HepG2 (cell line): ENCODE measurements around the gene TMEM229B. TPM values are rescaled to one million over a fixed set of nuclear protein-coding genes. Genes with fewer than 3 reads are reported as not detected.

Source experiments
- ATAC-seq: fragments of 200-7000 bp; cut with Tn5 transposase; 3 replicates; pipeline ENCODE4 v1.9.1; 2020; ENCODE audit warnings: mild to moderate bottlenecking, moderate library complexity
- BruUV-seq: library from RNA; stranded (reverse); fragments of 400-500 nt; replicated peaks from 2 replicates; lab custom pipeline; 2021; lab: Mats Ljungman, UMichigan
- CTCF ChIA-PET: fragments of 300-600 bp; formaldehyde crosslinking; extraction: SDS; loops from one replicate; lab custom pipeline; 2021; ENCODE audit warnings: low total read pairs, inconsistent platforms, low intra/inter-chr PET ratio; lab: Yijun Ruan, JAX
- POLR2A ChIA-PET: fragments of 350-600 bp; sonication (Branson Sonifier 250); formaldehyde crosslinking; loops from one replicate; lab custom pipeline; 2020; ENCODE audit warnings: antibody characterized with exemption, inconsistent platforms; lab: Yijun Ruan, JAX
- DNase-seq: peaks from one replicate; pipeline ENCODE4 v3.0.0-alpha.2; 2015; ENCODE audit warnings: low spot score
- FAIRE-seq: peaks from 3 replicates; lab custom pipeline; 2011; peaks lifted over from hg19 to GRCh38; lab: Jason Lieb, UNC
- H2AFZ ChIP-seq: one replicate; pipeline ENCODE4 v1.6.1; 2011; ENCODE audit warnings: low read length, inconsistent platforms
- H3K27ac ChIP-seq: fragments of 300-600 bp; 3 replicates; pipeline ENCODE4 v1.8.0; 2011; ENCODE audit warnings: mixed run types, mild to moderate bottlenecking, mixed read lengths, low read length, inconsistent platforms; ENCODE audit not compliant: insufficient read depth; ENCODE audit errors: extremely low read length
- H3K27me3 ChIP-seq, 2 experiments: fragments of 200-600 bp in 1 of 2; 2 replicates in 1 of 2; 3 replicates in 1 of 2; pipeline versions ENCODE4 v1.6.0 to v1.8.0; 2011; ENCODE audit warnings: low read length in 2 of 2, mild to moderate bottlenecking in 2 of 2, moderate library complexity in 2 of 2, inconsistent platforms in 1 of 2; ENCODE audit not compliant: insufficient read depth in 2 of 2, control insufficient read depth in 1 of 2
- H3K36me3 ChIP-seq, 2 experiments: fragments of 200-600 bp in 1 of 2; replicated peaks in 1 of 2; 2 replicates in 1 of 2; 3 replicates in 1 of 2; pipeline versions ENCODE4 v1.5.1 to v1.8.0; 2011; ENCODE audit warnings: low read length in 2 of 2, inconsistent platforms in 1 of 2; ENCODE audit not compliant: insufficient read depth in 2 of 2, control insufficient read depth in 1 of 2
- H3K4me1 ChIP-seq: 2 replicates; pipeline ENCODE4 v1.5.1; 2012; ENCODE audit warnings: low read length, inconsistent platforms; ENCODE audit not compliant: insufficient read depth
- H3K4me2 ChIP-seq: 2 replicates; pipeline ENCODE4 v1.6.0; 2011; ENCODE audit warnings: low read depth, low read length, inconsistent platforms
- H3K4me3 ChIP-seq, 3 experiments: fragments of 200-600 bp in 1 of 3; sonication (generic), shearing (Covaris generic) in 1 of 3; replicated peaks in 1 of 3; 2 replicates each; pipeline ENCODE4 v1.5.1; 2011 to 2016; ENCODE audit warnings: low read length in 3 of 3, inconsistent platforms in 2 of 3, low read depth in 2 of 3, mild to moderate bottlenecking in 2 of 3, control low read depth in 1 of 3, mixed read lengths in 1 of 3; ENCODE audit not compliant: insufficient read depth in 1 of 3
- H3K79me2 ChIP-seq: one replicate; pipeline ENCODE4 v1.6.1; 2011; ENCODE audit warnings: low read length, inconsistent platforms; ENCODE audit not compliant: insufficient read depth
- H3K9ac ChIP-seq: 2 replicates; pipeline ENCODE4 v1.6.0; 2011; ENCODE audit warnings: mild to moderate bottlenecking, low read depth, low read length, inconsistent platforms; ENCODE audit not compliant: insufficient read depth
- H3K9me3 ChIP-seq: 2 replicates; pipeline ENCODE4 v1.5.1; 2012; ENCODE audit warnings: mild to moderate bottlenecking, low read length
- H4K20me1 ChIP-seq: 2 replicates; pipeline ENCODE4 v1.6.0; 2011; ENCODE audit warnings: inconsistent platforms, mild to moderate bottlenecking, low read length, moderate library complexity; ENCODE audit not compliant: insufficient read depth
- FOXO4 ChIP-seq: sonication (generic); formaldehyde crosslinking; conservative IDR thresholded peaks from 2 replicates; pipeline ENCODE4 v1.8.1; 2023; ENCODE audit warnings: missing genetic modification reagents
- HMG20A ChIP-seq: IDR thresholded peaks from 2 replicates; pipeline ENCODE4 v1.6.1; 2016; ENCODE audit warnings: borderline replicate concordance
- JUNB ChIP-seq: sonication (generic); formaldehyde crosslinking; IDR thresholded peaks from 2 replicates; pipeline ENCODE4 v1.8.0; 2022; ENCODE audit warnings: missing genetic modification reagents, mild to moderate bottlenecking, borderline replicate concordance
- MBD4 ChIP-seq: IDR thresholded peaks from 2 replicates; pipeline ENCODE4 v1.6.1; 2012; ENCODE audit warnings: low read length, inconsistent platforms, borderline replicate concordance
- RERE ChIP-seq: IDR thresholded peaks from 2 replicates; pipeline ENCODE4 v1.6.1; 2016; ENCODE audit warnings: low read depth, missing genetic modification reagents, missing compliant biosample characterization
- SNAI1 ChIP-seq: sonication (generic); formaldehyde crosslinking; IDR thresholded peaks from 2 replicates; pipeline ENCODE4 v1.5.0; 2020; ENCODE audit warnings: mild to moderate bottlenecking, missing genetic modification reagents, borderline replicate concordance
- SP5 ChIP-seq: IDR thresholded peaks from 2 replicates; pipeline ENCODE4 v1.6.1; 2016; ENCODE audit warnings: low read depth, borderline replicate concordance
- STAT5B ChIP-seq: sonication (generic); formaldehyde crosslinking; IDR thresholded peaks from 2 replicates; pipeline ENCODE4 v1.4.0; 2020; ENCODE audit warnings: missing genetic modification reagents
- TERF1 ChIP-seq: sonication (generic); formaldehyde crosslinking; IDR thresholded peaks from 2 replicates; pipeline ENCODE4 v1.8.0; 2022; ENCODE audit warnings: mild to moderate bottlenecking, missing genetic modification reagents, moderate library complexity
- ZBTB7B ChIP-seq: sonication (generic); formaldehyde crosslinking; IDR thresholded peaks from 2 replicates; pipeline ENCODE4 v1.4.0; 2020; ENCODE audit warnings: missing genetic modification reagents
- ZNF232 ChIP-seq: sonication (generic); formaldehyde crosslinking; IDR thresholded peaks from 2 replicates; pipeline ENCODE4 v1.4.0; 2020; ENCODE audit warnings: missing genetic modification reagents, borderline replicate concordance
- ZNF280B ChIP-seq: sonication (generic); formaldehyde crosslinking; IDR thresholded peaks from 2 replicates; pipeline ENCODE4 v1.5.0; 2020; ENCODE audit warnings: missing genetic modification reagents, mild to moderate bottlenecking, borderline replicate concordance
- ZNF777 ChIP-seq: sonication (generic); formaldehyde crosslinking; IDR thresholded peaks from 2 replicates; pipeline ENCODE4 v1.4.0; 2020; ENCODE audit warnings: missing genetic modification reagents
- ZNF841 ChIP-seq: sonication (generic); formaldehyde crosslinking; IDR thresholded peaks from 2 replicates; pipeline ENCODE4 v1.8.1; 2023; ENCODE audit warnings: missing genetic modification reagents, borderline replicate concordance
- WGBS: methylation state at CpG from one replicate; pipeline ENCODE4 v1.1.6; 2017; ENCODE audit warnings: low lambda C conversion rate; 5-methylcytosine and 5-hydroxymethylcytosine counted together
- in situ Hi-C: cut with HindIII; loops from 2 replicates; pipeline ENCODE4 v1.10.0; 2017; ENCODE audit warnings: low pct_unique_long_range_greater_than_20kb; ENCODE audit not compliant: extremely low pct_ligation_motif_present
- intact Hi-C: fragments of 100-400 bp; cut with micrococcal nuclease; formaldehyde crosslinking; loops from one replicate; pipeline ENCODE4 v1.10.0; 2022; ENCODE audit not compliant: unreplicated experiment
- polyA plus RNA-seq, 8 experiments: library from polyadenylated mRNA; depleted of rRNA in 3 of 8; stranded (reverse) in 7 of 8; unstranded in 1 of 8; fragments of >200 nt; fragmentation: Illumina TruSeq in 4 of 8; extraction: Trizol in 4 of 8; gene quantifications; 2 replicates each; pipeline versions ENCODE4 v1.2.1 to v1.2.3, GENCODE V29; 2011 to 2016; ENCODE audit warnings: low read depth in 4 of 8, missing spikeins in 1 of 8, mixed read lengths in 1 of 8; ENCODE audit not compliant: insufficient read depth in 1 of 8
- total RNA-seq, 5 experiments: library from RNA; depleted of rRNA; stranded (reverse); fragments of >200 nt; fragmentation: Illumina TruSeq; extraction: Trizol; gene quantifications; 2 replicates each; pipeline ENCODE4 v1.2.3, GENCODE V29; 2016; ENCODE audit warnings: low read depth in 1 of 5

TMEM229B gene
- total and polyA plus RNA-seq, 2 of the 13 experiments (the other 11 are each of a cell fraction or from before 2014, with no cell fraction given) = 0.69 to 1.1 TPM

GRCh38 chr14:67440513-67440912 lies 48.0 kb downstream of the TMEM229B start:
- H3K4me1 ChIP-seq = peaks cover 42% of the 10 kb centered on the region
- FAIRE-seq (no peak), ATAC-seq (no peak), DNase-seq (no peak)
- 37% methylated on average over 4 of the region's 4 CpGs for WGBS
- H2AFZ ChIP-seq = no peak overlapping the region
- H3K9me3 ChIP-seq = no peaks in the 10 kb centered on the region
- H3K27me3 ChIP-seq = peaks cover 2 to 6% of the 10 kb centered on the region in 2 experiments; a peak in 3 of 5 replicates
- POLR2A ChIA-PET = no interaction called here
- no peaks in the 10 kb centered on the region for H4K20me1 ChIP-seq
- TF ChIP-seq RERE (CRISPR knock-in tag) (no peak), ZBTB7B (no peak), ZNF232 (CRISPR knock-in tag) (no peak), ZNF777 (CRISPR knock-in tag) (no peak), ZNF280B (no peak), ZNF841 (no peak), JUNB (CRISPR knock-in tag) (no peak), TERF1 (CRISPR knock-in tag) (no peak), SP5 (CRISPR knock-in tag) (no peak), HMG20A (CRISPR knock-in tag) (no peak), STAT5B (no peak), SNAI1 (no peak), MBD4 (no peak), FOXO4 (CRISPR knock-in tag) (no peak)
- H3K4me2 ChIP-seq = no peak overlapping the region
- in situ Hi-C loops (no loop called here), intact Hi-C loops (no loop called here)
- no peaks in the 10 kb centered on the region for H3K36me3 ChIP-seq
- no TSS peak for BruUV-seq
- CTCF ChIA-PET = no interaction called here
- no peak overlapping the region for H3K4me3 ChIP-seq
- H3K27ac ChIP-seq = no peak overlapping the region
- no peak overlapping the region for H3K9ac ChIP-seq
- no peaks in the 10 kb centered on the region for H3K79me2 ChIP-seq
